ENCODE measurements around the gene SPTSSA. TPM values are rescaled to one million over a fixed set of nuclear protein-coding genes. Genes with fewer than 3 reads are reported as not detected.

Gene SPTSSA
- total and polyA plus RNA-seq, 2 experiments from 2014 or later = 27.5 to 36.4 TPM

- TF ChIP-seq CREB1 (CRISPR knock-in tag; IDR thresholded peaks at IDR 0.05; ENCODE audit: low read depth) = no peak
- TF ChIP-seq POLR2AphosphoS5 (IDR thresholded peaks at IDR 0.05; ENCODE audit: low read depth) = no peak
- TF ChIP-seq NANOG (IDR thresholded peaks at IDR 0.05; ENCODE audit: borderline replicate concordance) = no peak
Observed at GRCh38 chr14:34457186-34457585, 4.9 kb downstream of the SPTSSA start (continued).

GRCh38 chr14:34453226-34453625, 8.8 kb downstream of the SPTSSA start:
- no peak overlapping the region for H2AFZ ChIP-seq
- H3K36me3 ChIP-seq (ENCODE audit: insufficient read depth) = no peaks in the 10 kb centered on the region
- no peak overlapping the region for H3K4me2 ChIP-seq
- TF ChIP-seq STAT1 (IDR thresholded peaks at IDR 0.05; ENCODE audit: unreplicated experiment) (no peak), REST (IDR thresholded peaks at IDR 0.05; ENCODE audit: unreplicated experiment) (no peak), ZNF114 (CRISPR knock-in tag; IDR thresholded peaks at IDR 0.05) (no peak), JUNB (IDR thresholded peaks at IDR 0.05; ENCODE audit: unreplicated experiment) (no peak), POLR2AphosphoS5 (IDR thresholded peaks at IDR 0.05; ENCODE audit: low read depth) (no peak), CTCF (conservative IDR thresholded peaks at IDR 0.05; ENCODE audit: low read depth in 2 of 2) (no peak), CREB1 (CRISPR knock-in tag; IDR thresholded peaks at IDR 0.05; ENCODE audit: low read depth) (no peak), EZH2phosphoT487 (IDR thresholded peaks at IDR 0.05; ENCODE audit: unreplicated experiment) (no peak), ZNF331 (CRISPR knock-in tag; IDR thresholded peaks at IDR 0.05; ENCODE audit: low read depth) (no peak), ETS1 (IDR thresholded peaks at IDR 0.05) (no peak), NANOG (IDR thresholded peaks at IDR 0.05; ENCODE audit: borderline replicate concordance) (no peak), EZH2 (IDR thresholded peaks at IDR 0.05; ENCODE audit: low read depth, unreplicated experiment) (no peak), ZNF462 (CRISPR knock-in tag; IDR thresholded peaks at IDR 0.05) (no peak)
- Mint-ChIP-seq H3K36me3 (ENCODE audit: low read depth) (peaks cover 27% of the 10 kb centered on the region), H3K4me3 (no peak overlapping the region), H3K27ac (no peak overlapping the region; the same call in 1 of the 2 replicates), H3K4me1 (no peaks in the 10 kb centered on the region), H3K27me3 (ENCODE audit: insufficient read depth, low read depth, poor library complexity) (no peaks in the 10 kb centered on the region), H3K9me3 (no peaks in the 10 kb centered on the region)
- H4K20me1 ChIP-seq (replicated peaks; ENCODE audit: insufficient read depth) = peaks cover 13% of the 10 kb centered on the region
- H3K27ac ChIP-seq (ENCODE audit: low read depth) = no peak overlapping the region
- H3K9me2 ChIP-seq (ENCODE audit: insufficient read depth) = no peaks in the 10 kb centered on the region
- peaks cover 100% of the 10 kb centered on the region for H3K79me2 ChIP-seq (replicated peaks; ENCODE audit: insufficient read depth)
- no peak; the same call in 2 of the 3 replicates for ATAC-seq
- H3K4me3 ChIP-seq = no peak overlapping the region
- no peaks in the 10 kb centered on the region for H3K4me1 ChIP-seq (ENCODE audit: insufficient read depth)
- H3F3A ChIP-seq (replicated peaks; ENCODE audit: low read depth) = no peaks in the 10 kb centered on the region
- DNase-seq (ENCODE audit: low spot score) = no peak
- H3K27me3 ChIP-seq (ENCODE audit: insufficient read depth) = no peaks in the 10 kb centered on the region

Data from GM23338 (cell line).